Head of caudate nucleus (tissue), 42 donors: ENCODE measurements around the gene ADH7.
"Not testable (repeated sequence)": the region's sequence is repeated elsewhere in the genome, so short reads cannot be mapped to it uniquely, and the experiment has no call there.

Experiments used
- DNase-seq, 42 donors: peaks; one replicate each; pipeline versions ENCODE4 v3.0.0 to v3.0.0-alpha.2; 2020 to 2021; ENCODE audit warnings: mixed read lengths in 7 of 42
- intact Hi-C: fragments of 100-400 bp; cut with DNase I; formaldehyde crosslinking; loops from one replicate; pipeline ENCODE4 v1.15.0; 2022

Gene ADH7

DNA sequence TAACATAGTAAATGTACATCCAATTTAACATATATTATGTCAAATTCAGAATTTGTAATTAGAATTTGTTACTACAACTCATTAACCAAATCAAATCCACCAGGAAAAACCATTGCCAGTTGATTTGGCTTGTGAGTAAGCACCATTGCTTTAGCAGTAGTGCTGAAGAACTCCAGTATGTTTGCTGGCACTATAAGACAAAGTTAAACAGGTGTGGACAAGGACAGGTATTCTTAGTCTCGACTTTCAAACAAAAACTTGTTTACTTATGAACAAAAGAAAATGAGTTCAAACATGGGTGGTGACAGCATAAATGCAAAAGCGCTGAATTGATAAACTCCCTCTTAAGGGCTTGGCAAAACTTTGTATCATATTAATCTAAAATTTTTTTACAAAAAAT lies 1.3 kb upstream of the ADH7 start:
- DNase-seq: no peak
- intact Hi-C loops: no loop called here

DNA sequence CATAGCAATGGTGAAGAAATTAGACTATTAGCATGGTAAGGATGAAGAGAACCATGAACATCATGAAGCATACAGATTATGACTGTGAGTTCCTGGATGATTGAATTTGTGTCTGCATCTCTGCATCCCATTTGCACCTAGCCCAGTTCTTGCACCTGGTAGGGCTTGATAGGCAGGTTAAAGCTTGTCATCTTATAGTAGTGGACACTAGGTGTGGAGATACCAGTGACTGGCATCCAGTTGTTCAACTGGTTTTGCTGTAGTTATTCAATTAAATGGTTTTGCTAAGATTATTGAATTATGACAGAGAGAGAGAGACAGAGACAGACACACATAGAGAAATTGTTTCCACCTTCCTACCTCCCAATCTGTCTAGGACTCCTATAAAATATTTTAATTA lies 5.0 kb downstream of the ADH7 start:
- intact Hi-C loops: no loop called here
- no peak for DNase-seq

DNA sequence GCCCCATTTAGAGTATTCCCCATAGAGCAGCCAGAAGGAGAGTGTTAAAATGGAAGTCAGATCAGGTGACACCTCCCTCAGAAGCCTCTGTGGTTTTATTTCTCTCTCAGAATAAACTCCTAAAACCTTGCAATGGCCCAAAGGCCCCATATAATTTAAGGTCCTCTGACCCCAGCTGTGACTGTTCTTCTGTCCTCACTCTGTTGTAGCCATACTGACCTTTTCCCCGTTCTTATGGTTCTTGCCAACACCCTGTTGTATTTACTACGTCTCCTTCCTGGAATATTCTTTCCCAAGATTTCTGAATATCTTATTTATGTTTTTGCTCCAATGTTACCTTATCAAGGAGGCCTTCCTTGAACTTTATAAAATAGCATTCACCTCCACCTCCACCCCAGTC lies 18.0 kb downstream of the ADH7 start:
- intact Hi-C loops: no loop called here
- DNase-seq: no peak

GRCh38 chr4:99415762-99416161 lies 19.4 kb downstream of the ADH7 start:
- intact Hi-C loops, DNase-seq: not testable (repeated sequence)

DNA sequence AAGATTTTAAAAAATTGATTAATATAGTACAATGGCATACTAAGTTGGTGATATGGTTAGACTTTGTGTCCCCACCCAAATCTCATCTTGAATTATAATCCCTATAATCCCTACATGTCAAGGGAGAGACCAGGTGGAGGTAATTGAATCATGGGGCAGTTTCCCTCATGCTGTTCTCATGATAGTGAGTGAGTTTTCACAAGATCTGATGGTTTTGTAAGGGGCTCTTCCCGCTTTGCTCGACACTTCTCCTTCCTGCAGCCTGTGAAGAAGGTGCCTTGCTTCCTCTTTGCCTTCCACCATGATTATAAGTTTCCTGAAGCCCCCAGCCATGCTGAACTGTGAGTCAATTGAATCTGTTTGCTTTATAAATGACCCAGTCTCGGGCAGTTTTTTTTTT lies 20.2 kb downstream of the ADH7 start:
- intact Hi-C loops, DNase-seq: not testable (repeated sequence)

DNA sequence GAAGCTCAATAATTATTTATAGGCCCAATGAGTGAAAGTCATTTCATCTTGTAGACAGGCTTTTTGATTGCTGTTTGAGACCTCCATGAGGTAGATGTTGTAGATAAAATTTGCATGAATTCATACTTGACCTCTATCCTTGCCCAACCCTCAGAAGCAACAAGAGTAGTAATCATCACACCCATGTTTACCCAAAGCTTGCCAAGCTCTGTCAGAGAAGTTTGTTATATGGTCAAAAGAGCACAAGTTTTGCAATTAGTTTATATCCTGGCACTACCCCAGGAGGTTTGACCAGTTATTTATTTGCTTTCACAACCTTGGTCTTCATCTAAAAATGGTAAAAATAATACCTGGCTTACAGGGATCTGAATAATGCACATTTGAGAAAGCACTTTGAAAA lies 20.7 kb downstream of the ADH7 start:
- no peak for DNase-seq
- intact Hi-C loops: no loop called here

DNA sequence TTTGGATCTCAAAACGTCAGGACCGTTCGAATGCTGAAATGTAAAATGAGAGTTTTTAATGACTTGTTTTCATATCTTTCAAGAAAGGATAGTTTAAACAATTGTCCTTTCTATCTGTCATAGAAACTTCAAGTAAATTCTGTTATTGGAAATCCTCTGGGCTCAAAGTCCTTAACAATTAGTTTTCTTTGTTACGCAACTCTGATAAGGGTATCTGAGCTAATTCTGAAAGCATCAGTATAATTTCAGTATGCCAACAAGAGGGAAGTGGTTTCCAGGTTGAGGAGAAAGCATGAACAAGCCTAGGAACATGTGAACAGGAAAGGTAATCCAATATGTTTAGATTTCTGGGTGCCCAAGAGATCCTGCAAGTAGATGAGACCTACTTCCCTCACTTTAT lies 22.0 kb downstream of the ADH7 start:
- intact Hi-C loops: no loop called here

DNA sequence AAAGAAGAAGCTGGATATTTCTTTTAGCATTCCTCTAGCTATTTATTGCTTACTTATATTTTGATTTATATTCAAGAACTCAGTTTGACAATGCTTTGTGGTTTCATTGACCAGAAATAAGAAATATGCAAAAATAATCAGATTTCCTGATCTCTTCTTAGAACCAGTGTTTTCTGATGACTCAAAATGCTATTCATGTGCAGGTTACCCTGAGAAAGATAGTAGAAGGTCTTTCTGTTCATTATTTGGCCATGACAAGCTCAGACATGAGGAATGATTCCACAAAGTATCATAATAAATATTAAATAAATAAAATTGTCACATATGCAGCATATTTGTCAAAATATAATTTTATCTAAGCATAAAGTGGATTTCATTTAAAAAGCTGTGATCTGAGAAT lies 24.1 kb downstream of the ADH7 start:
- intact Hi-C loops: no loop called here
- no peak for DNase-seq

More for the DNA sequence above, 22.0 kb downstream of the ADH7 start:
- DNase-seq: no peak

DNA sequence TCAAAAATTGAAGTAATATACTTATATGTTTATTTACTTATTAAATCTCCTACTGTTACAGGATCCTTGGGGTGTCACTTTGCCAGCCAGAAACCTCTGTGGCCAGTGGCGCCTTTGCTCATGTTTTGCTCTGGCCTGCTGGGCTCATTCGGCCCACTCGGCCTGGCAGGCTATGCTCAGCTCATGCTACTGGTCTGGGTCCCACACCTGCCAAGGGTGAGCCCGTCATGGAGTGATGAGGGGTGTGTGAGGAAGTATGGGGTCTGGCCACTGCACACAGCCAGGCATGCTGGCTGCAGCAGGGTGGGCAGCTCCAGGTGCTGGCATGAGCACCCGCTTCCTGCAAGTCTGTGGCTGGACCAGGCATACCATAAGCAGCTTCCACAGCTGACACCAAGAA lies 25.1 kb downstream of the ADH7 start:
- DNase-seq: peak in 1 of 42 donors; percentile 13
- intact Hi-C loops: no loop called here

GRCh38 chr4:99408346-99408745 lies 26.8 kb downstream of the ADH7 start:
- DNase-seq: no peak
- intact Hi-C loops: loop anchor here (10.0 kb wide), 1 partner anchor 294 kb away; no protein-coding TSS in a partner anchor

GRCh38 chr4:99405433-99406115 lies 29.6 kb downstream of the ADH7 start:
- DNase-seq: peak in 41 of 42 donors; percentile 7 to 89 (median 71)
- intact Hi-C loops: loop anchor here (10.0 kb wide), 1 partner anchor 291 kb away; no protein-coding TSS in a partner anchor

- DNase-seq: no peak
- intact Hi-C loops: loop anchor here (10.0 kb wide), 1 partner anchor 290 kb away; no protein-coding TSS in a partner anchor
Measured at GRCh38 chr4:99404595-99405287, 30.4 kb downstream of the ADH7 start.

GRCh38 chr4:99403380-99404184 lies 31.6 kb downstream of the ADH7 start:
- intact Hi-C loops: loop anchor here (10.0 kb wide), 1 partner anchor 289 kb away; no protein-coding TSS in a partner anchor
- no peak for DNase-seq

- intact Hi-C loops: loop anchor here (10.0 kb wide), 1 partner anchor 288 kb away; no protein-coding TSS in a partner anchor
Measured at GRCh38 chr4:99402765-99403164, 32.4 kb downstream of the ADH7 start.

GRCh38 chr4:99400831-99401230 lies 34.3 kb downstream of the ADH7 start:
- intact Hi-C loops: loop anchor here (10.0 kb wide), 1 partner anchor 286 kb away; no protein-coding TSS in a partner anchor
- DNase-seq: no peak

More at GRCh38 chr4:99402765-99403164, 32.4 kb downstream of the ADH7 start:
- DNase-seq: no peak

DNA sequence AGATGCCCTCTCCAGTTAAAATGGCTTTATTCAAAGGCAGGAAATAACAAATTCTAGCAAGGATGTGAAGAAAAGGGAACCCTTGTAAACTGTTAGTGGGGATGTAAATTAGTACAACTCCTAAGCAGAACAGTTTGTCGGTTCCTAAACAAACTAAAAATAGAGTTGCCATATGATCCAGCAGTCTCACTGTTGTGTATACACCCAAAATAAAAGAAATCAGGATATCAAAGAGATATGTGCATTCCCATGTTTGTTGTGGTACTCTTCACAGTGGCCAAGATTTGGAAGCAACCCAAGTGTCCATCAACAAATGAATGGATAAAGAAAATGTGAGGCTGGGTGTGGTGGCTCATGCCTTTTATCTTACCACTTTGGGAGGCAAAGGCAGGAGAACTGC lies 36.1 kb downstream of the ADH7 start:
- no peak for DNase-seq

DNA sequence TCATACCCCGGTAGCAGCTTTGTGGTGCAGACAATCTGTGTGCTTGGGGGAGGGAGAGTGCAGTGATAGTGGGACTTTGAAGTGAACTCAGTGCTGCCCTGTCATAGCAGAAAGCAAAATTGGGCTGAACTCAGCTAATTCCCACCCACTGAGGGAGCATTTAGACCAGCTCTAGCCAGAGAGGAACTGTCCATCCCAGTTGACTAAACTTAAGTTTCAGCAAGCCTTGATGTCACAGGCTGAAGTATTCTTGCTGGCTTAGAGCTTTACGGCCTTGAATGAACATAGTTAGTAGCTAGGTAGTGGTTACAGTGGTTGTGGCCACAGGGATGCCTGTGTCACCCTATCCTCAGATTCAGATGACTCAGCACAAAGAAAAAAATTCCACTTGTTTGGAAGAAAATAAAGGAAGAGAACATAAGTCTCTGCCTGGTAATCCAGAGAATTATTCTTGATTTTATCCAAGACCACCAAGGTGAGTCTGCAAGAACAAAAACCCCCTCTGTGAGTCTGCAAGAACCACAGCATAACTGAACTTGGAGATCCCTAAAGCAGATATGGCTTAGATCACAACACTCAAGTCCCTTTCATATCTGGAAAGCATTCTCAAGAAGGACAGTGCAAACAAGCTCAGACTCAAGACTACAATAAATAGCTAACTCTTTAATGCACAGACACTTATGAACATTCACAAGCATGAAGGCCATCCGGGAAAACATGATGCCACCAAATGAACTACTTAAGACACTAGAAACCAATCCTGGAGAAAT lies 39.4 kb downstream of the ADH7 start:
- intact Hi-C loops: no loop called here
- no peak for DNase-seq

More for the DNA sequence above, 36.1 kb downstream of the ADH7 start:
- intact Hi-C loops: no loop called here

DNA sequence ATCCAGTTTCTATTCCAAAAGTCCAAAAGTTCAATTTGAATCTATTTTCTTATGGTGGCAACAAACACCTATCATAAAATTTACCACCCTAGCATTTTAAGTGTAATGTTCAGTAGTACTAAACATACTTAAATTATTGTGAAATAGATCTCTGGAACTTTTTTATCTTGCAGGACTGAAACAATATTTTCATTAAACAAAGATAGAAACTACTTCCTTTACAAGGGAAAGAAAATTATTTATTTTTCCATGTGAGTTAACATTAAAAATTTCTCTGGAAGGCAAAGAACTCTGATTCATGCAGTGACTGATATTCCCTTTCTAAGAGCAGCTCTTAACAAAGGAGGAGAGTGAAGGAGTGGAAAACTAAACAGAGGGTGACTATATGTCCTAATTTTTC lies 40.2 kb downstream of the ADH7 start:
- intact Hi-C loops: no loop called here
- DNase-seq: no peak

DNA sequence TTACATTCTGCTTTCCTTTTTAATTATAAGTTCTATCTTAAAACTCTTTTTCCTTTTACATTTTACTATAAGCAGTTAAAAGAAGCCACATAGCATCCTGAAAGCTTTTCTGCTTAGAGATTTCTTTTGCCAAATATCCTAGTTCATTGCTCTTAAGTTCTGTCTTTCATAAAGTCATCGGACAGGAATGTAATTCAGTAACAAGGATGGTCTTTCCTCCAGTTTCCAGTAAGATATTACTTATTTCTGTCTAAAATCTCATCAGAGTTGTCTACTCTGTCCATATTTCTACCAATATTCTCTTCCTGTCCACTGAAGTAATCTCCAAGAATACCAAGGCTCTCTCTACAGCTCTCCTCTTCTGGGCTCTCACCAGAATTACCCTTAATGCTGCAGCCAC lies 45.1 kb downstream of the ADH7 start:
- no peak for DNase-seq
- intact Hi-C loops: no loop called here
